Midbrain (tissue), 1 donor: Measurements from ENCODE around the gene HIVEP3.

ENCODE experiments used
- DNase-seq: peaks from one replicate; lab custom pipeline; 2025; lab: John Stamatoyannopoulos, UW

HIVEP3 gene

DNA sequence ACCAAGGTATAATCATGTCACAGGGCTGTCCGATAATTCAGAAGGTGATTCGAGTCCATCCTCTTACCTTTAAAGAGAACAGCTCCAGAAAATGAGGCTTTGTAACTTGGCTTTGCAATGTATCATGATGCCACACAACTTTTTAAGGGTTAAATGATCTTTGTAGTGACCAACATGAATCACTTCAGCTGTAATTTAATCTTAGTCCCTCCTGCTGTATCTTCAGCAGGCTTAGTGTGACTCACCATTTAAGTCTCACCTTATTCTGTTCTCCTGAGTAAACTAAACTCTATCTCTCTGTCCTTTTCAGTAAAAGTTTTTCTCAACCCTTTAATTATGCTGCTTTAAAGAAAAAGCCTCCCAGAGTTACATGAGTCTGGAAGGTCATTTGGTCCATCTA lies 1.9 kb upstream of the HIVEP3 start:
- no peak for DNase-seq

DNA sequence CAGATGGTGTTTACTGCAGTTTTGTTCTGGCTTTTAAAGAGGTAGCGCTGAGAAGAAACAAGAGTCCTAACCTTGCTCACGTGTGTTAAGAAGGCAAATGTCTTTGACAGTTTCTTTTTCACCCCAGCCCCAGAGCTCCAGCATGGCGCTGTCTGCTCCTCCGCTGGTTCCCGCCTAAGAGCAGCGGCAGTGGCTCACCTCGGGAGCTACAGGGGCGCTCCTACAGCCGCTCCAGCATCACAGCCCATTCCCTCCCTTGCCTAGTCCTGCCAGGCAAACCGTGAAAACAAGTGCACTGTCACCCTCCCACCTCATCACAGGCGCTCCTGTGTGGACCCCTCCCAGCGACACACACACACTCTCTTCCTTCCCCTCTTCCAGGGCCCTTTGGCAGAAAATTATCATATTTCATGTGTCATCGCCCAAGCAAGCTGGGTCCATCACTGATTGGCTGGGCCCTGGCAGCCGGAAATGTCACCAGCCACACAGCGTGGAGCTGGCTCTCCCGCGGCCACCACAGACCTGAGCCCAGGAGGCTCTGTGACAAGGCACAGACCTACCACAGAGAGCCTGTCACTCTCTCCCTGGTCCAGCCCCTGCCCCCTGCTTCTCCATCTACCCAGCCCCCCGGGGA lies 1.2 kb upstream of the HIVEP3 start:
- peak; percentile 18 for DNase-seq

GRCh38 chr1:41919131-41919530 lies 409 bp upstream of the HIVEP3 start:
- no peak for DNase-seq

GRCh38 chr1:41917835-41918449 lies 780 bp downstream of the HIVEP3 start:
- DNase-seq = peak; percentile 33

DNA sequence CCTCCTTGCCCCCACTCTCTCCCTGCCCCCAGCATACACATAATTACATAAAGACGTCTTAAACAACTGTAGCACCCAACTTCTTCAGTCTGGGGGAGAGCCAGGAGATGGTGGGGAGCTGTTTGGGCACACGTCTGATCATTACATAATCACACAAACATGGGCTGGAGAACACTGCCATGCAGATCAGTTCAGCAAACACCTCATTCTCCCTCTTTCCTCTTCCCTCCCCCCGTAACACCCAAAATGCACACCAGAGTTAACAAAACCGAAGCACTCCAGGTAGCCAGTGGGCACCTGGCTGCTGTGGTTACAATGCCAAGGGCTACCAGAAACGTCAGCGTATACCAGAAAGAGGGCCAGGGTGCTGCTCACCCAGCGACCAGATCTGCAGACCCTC lies 1.6 kb downstream of the HIVEP3 start:
- DNase-seq = no peak

- DNase-seq = peak; percentile 23
These were observed 2.7 kb downstream of the HIVEP3 start for GRCh38 chr1:41915786-41916571.

GRCh38 chr1:41914516-41914915 lies 4.2 kb downstream of the HIVEP3 start:
- DNase-seq = no peak

DNA sequence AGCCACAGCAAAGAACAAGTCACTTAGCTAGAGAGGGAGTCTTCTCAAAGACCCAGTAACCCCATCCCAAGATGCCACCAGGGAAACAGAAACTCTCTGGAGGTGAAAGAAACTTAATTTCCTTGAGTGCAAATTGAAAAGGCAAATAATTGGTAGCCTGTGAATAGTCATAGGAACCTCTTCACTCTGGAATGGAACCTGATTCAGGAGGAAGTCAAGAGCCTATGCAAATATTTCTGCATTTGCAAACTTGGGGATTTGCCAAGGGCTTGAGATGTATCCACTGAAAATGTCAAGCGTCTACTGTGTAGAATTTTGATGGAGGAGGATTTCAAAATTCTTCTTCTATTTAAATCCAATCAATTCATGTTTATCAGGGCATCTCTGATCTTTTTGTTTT lies 5.7 kb downstream of the HIVEP3 start:
- DNase-seq = no peak

DNA sequence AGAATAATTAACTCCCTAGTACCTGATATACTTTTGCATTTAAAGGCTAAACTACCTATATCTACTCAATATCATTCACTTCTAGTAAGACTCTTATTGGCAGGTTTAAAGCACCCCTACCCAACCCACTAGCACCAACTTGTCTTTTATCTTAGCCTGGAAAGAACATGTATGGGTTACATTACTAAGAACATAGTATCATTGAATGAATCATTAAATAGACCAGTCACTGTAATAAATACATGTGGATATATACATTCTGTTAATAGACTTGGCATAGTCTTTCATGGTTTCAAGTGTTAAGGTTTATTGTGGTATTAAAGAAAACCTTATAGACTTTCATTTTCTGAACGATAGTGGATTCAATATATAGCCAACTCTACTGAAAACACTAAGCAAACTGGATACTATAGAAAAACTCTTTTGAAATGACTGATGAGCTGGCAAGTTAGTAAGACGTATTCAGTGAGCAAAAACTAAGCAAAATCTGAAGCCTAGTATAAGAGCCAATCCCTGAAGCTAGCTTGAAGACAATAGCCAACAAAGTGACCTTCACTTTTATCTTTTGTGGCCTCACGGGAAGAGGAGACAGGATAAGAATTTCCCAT lies 10.3 kb downstream of the HIVEP3 start:
- no peak for DNase-seq

- DNase-seq = no peak
These were observed 11.3 kb downstream of the HIVEP3 start for GRCh38 chr1:41907446-41907845.

DNA sequence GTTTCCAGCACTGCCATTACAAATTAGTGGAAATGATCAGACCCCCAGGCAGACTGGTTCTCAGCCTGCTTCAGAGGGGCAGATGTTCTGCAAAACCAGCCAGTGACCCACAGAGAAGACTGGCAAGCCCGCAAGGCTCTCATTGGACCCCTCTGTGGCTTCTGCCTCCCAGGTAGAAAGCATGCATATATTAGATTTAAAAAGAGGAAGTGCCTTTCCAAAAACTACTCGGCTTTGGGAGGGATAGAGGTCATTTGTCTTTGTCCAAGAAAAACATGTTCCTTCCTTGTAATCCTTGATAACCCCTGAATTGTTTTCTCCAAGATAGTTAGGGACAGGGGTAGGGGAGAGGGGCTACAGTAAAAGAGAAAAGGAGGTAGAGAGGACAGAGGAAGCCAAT lies 11.8 kb downstream of the HIVEP3 start:
- DNase-seq = no peak

DNA sequence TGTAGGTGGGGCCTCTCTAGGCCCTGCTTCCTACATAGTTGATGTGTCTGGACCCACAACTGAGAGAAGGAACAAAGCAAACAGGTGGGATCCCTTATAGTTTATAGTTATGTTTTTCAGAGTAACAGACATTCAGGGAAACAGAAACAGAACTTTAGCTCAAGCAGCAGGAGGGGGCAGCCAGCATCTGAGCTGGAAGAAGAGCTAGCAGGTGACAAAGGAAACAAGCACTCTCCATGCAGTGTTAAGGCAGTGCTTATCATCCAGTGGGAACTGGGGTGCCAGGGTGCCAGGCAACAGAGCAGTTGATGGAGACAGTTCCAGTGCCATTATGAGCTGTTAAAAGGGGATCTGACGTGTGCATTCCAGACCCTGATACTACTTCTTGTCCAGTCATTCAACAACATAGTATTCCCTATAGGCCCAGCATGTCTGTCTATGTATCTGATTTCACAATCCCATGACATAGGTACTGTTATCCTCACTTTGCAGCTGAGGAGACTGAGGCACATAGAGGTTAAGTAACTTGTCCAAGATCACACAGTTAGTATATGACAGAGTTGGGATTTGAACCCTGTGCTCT lies 13.5 kb downstream of the HIVEP3 start:
- no peak for DNase-seq

GRCh38 chr1:41902664-41903063 lies 16.1 kb downstream of the HIVEP3 start:
- no peak for DNase-seq

GRCh38 chr1:41902159-41902577 lies 16.6 kb downstream of the HIVEP3 start:
- DNase-seq = no peak

DNA sequence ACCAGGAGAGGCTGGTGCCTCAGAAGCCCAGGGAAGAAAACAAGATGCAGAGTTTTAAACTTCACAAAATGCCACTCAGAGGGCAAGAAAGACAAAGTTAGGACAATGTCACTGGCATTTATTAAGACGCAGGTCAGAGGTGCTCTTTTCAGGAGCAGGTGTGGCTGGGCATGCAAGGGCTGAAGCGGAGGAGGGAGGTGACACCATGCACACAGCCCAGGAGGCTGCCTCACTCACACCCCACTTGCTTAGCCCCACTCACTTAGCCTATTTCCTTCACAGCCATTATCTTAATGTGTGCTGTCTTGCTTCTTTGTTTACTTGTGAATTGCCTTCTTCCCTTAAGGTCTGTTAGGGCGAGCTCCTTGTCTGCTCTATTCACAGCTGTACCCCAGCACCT lies 17.2 kb downstream of the HIVEP3 start:
- DNase-seq = no peak

DNA sequence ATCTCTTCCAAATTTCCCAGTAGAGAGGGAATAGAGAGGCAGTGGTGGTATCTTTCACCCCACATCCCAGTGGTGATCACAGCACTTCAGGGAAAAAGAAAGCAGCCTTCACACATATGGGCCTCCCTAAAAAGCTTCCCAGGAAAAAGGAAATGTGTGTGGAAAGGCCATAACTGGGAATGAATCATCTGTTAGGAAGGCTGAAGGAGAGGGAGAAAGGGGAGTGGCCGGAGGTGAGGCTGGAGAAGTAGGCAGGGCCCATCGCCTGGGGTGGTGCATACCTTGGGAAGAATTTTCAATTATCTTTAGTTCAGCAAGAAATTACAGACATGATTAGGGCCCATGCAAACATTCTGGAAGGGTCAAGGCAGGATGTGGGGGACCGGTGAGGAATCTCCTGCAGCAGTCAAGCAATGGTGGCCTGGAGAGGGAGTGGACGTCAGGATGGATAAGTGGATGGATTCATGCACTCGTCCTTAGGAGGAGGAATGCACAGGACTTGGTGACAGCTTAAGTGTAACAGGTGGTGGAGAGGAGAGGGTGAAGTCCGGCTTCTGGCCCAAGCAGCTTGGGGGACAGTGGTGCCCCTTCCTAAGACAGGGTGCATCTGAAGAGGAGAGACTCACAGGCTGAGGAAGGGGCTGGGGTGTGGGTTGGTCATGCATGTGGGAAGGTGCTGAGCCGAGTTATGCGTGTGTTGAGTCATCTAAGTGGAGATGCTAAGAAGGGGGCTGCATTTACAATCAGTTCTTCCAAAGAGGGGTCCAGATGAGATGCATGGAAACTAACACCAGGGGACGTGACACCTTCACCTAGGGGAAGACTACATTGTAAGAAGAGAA lies 17.9 kb downstream of the HIVEP3 start:
- DNase-seq = no peak

- DNase-seq = no peak
These were observed 20.5 kb downstream of the HIVEP3 start for GRCh38 chr1:41898191-41898713.

DNA sequence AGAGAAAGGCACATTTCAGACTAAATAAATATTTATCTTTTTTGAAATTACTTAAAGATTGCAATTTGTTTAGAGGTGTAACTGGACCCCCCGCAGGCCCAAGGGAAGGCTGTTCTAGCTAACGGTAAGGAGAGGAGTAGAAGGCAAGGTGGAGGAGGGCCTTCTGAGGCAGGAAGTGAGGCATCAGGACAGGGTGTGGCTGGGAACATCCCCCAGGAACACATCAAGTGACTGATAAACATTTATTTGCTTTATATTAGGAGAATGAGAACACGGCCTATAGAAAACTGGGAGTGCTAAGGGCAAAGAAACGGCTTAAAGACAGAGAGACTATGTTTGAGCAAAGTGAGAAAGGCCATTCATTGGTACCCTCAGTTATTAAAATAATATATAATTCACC lies 23.2 kb downstream of the HIVEP3 start:
- no peak for DNase-seq

- no peak for DNase-seq
These were observed 23.8 kb downstream of the HIVEP3 start for GRCh38 chr1:41894808-41895483.

GRCh38 chr1:41894101-41894807 lies 24.5 kb downstream of the HIVEP3 start:
- no peak for DNase-seq
